ENCODE results near the gene ACTL7A.

Gene ACTL7A

DNA sequence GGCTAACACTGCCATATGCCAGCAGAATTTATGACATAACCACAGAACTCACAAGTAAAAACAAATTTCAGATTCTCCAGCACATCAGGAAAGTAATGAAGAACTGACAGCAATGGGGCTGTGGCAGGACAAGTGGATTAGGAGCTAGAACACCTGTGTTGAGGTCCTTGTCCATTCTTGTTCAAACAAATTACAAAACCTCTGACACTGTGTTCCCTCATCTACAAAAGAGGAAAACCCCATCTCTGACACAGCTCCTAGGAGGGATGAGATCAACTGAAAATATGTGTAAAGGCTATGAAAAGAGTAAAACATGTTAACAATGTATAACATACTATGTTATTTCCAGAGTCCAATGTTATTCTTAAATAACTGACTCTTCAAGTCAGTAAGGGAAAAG is 48.3 kb downstream of the ACTL7A start:
- H3K4me3 Mint-ChIP-seq = no peak overlapping the region
- H3K36me3 Mint-ChIP-seq (ENCODE audit: low read depth) = peaks cover 62% of the 10 kb centered on the region
- no peaks in the 10 kb centered on the region for H3K4me1 Mint-ChIP-seq
- TF ChIP-seq, protein P1, sequence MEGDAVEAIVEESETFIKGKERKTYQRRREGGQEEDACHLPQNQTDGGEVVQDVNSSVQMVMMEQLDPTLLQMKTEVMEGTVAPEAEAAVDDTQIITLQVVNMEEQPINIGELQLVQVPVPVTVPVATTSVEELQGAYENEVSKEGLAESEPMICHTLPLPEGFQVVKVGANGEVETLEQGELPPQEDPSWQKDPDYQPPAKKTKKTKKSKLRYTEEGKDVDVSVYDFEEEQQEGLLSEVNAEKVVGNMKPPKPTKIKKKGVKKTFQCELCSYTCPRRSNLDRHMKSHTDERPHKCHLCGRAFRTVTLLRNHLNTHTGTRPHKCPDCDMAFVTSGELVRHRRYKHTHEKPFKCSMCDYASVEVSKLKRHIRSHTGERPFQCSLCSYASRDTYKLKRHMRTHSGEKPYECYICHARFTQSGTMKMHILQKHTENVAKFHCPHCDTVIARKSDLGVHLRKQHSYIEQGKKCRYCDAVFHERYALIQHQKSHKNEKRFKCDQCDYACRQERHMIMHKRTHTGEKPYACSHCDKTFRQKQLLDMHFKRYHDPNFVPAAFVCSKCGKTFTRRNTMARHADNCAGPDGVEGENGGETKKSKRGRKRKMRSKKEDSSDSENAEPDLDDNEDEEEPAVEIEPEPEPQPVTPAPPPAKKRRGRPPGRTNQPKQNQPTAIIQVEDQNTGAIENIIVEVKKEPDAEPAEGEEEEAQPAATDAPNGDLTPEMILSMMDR (IDR thresholded peaks at IDR 0.05; ENCODE audit: unreplicated experiment in 3 of 3) = no peak
- H3K9me3 Mint-ChIP-seq = no peaks in the 10 kb centered on the region
- H3K27me3 Mint-ChIP-seq (ENCODE audit: low read depth) = no peaks in the 10 kb centered on the region
- H3K27ac Mint-ChIP-seq = no peak overlapping the region

GRCh38 chr9:108910914-108911313 is 48.8 kb downstream of the ACTL7A start:
- Mint-ChIP-seq H3K4me3 (no peak overlapping the region), H3K27ac (no peak overlapping the region), H3K27me3 (ENCODE audit: low read depth) (no peaks in the 10 kb centered on the region), H3K9me3 (no peaks in the 10 kb centered on the region), H3K36me3 (ENCODE audit: low read depth) (peaks cover 64% of the 10 kb centered on the region), H3K4me1 (no peaks in the 10 kb centered on the region)
- TF ChIP-seq, protein P1 (IDR thresholded peaks at IDR 0.05; ENCODE audit: unreplicated experiment in 3 of 3) = no peak

- H3K36me3 Mint-ChIP-seq (ENCODE audit: low read depth) = peaks cover 62% of the 10 kb centered on the region
- no peak overlapping the region for H3K27ac Mint-ChIP-seq
- TF ChIP-seq, protein P1 (IDR thresholded peaks at IDR 0.05; ENCODE audit: unreplicated experiment in 3 of 3) = no peak
- H3K9me3 Mint-ChIP-seq = no peaks in the 10 kb centered on the region
- no peaks in the 10 kb centered on the region for H3K27me3 Mint-ChIP-seq (ENCODE audit: low read depth)
- H3K4me3 Mint-ChIP-seq = no peak overlapping the region
- no peaks in the 10 kb centered on the region for H3K4me1 Mint-ChIP-seq
Measured at GRCh38 chr9:108911820-108912219, 49.8 kb downstream of the ACTL7A start.
